H9 (cell line): ENCODE results near the gene PJA1. TPM values are rescaled to one million over a fixed set of nuclear protein-coding genes. Genes with fewer than 3 reads are reported as not detected.
A peak's percentile ranks its signal among the peaks of the same experiment; 100 is the strongest.

Experiments used
- DNase-seq: peaks from one replicate; pipeline ENCODE4 v3.0.0-alpha.2; 2017
- H2AFZ ChIP-seq: one replicate; pipeline ENCODE4 v1.6.1; 2013; ENCODE audit warnings: mild to moderate bottlenecking, low read length, control low read depth, moderate library complexity
- H2AK5ac ChIP-seq: 2 replicates; pipeline ENCODE4 v1.6.1; 2013; ENCODE audit warnings: low read length, control low read depth, mixed read lengths; ENCODE audit not compliant: insufficient read length
- H2BK120ac ChIP-seq: one replicate; pipeline ENCODE4 v1.6.1; 2013; ENCODE audit warnings: low read depth, mild to moderate bottlenecking, low read length, control low read depth, inconsistent platforms; ENCODE audit not compliant: poor library complexity, severe bottlenecking
- H2BK12ac ChIP-seq: 2 replicates; pipeline ENCODE4 v1.6.1; 2013; ENCODE audit warnings: low read length, control low read depth, mixed read lengths, low read depth; ENCODE audit not compliant: insufficient read length
- H2BK15ac ChIP-seq: 2 replicates; pipeline ENCODE4 v1.6.1; 2013; ENCODE audit warnings: low read depth, low read length, control low read depth
- H2BK20ac ChIP-seq: one replicate; pipeline ENCODE4 v1.6.1; 2013; ENCODE audit warnings: low read depth, mild to moderate bottlenecking, low read length, control low read depth, inconsistent platforms; ENCODE audit not compliant: poor library complexity, severe bottlenecking
- H2BK5ac ChIP-seq: 2 replicates; pipeline ENCODE4 v1.6.1; 2013; ENCODE audit warnings: low read length, control low read depth, mixed read lengths; ENCODE audit not compliant: insufficient read length
- H3K14ac ChIP-seq: 2 replicates; pipeline ENCODE4 v1.6.1; 2013; ENCODE audit warnings: low read length, control low read depth; ENCODE audit not compliant: insufficient read depth
- H3K18ac ChIP-seq: 2 replicates; pipeline ENCODE4 v1.6.1; 2013; ENCODE audit warnings: low read depth, mild to moderate bottlenecking, mixed read lengths, low read length, control low read depth; ENCODE audit not compliant: insufficient read length
- H3K23ac ChIP-seq: 2 replicates; pipeline ENCODE4 v1.6.1; 2013; ENCODE audit warnings: low read length, control low read depth, mixed read lengths, low read depth; ENCODE audit not compliant: insufficient read length
- H3K23me2 ChIP-seq: 2 replicates; pipeline ENCODE4 v1.6.1; 2013; ENCODE audit warnings: low read depth, mild to moderate bottlenecking, mixed read lengths, low read length, control low read depth; ENCODE audit not compliant: insufficient read length, poor library complexity, severe bottlenecking
- H3K27ac ChIP-seq: 2 replicates; pipeline ENCODE4 v1.5.1; 2013; ENCODE audit warnings: low read length, control low read depth, mixed read lengths, low read depth; ENCODE audit not compliant: insufficient read length
- H3K27me3 ChIP-seq: 2 replicates; pipeline ENCODE4 v1.6.1; 2013; ENCODE audit warnings: low read length, control low read depth, inconsistent platforms; ENCODE audit not compliant: insufficient read depth
- H3K4ac ChIP-seq: 2 replicates; pipeline ENCODE4 v1.6.1; 2013; ENCODE audit warnings: low read depth, mild to moderate bottlenecking, control low read depth, inconsistent platforms, low read length, moderate library complexity
- H3K4me1 ChIP-seq: 2 replicates; pipeline ENCODE4 v1.6.1; 2013; ENCODE audit warnings: low read length, control low read depth, inconsistent platforms; ENCODE audit not compliant: insufficient read depth
- H3K4me2 ChIP-seq: 2 replicates; pipeline ENCODE4 v1.6.1; 2013; ENCODE audit warnings: low read length, control low read depth, mixed read lengths; ENCODE audit not compliant: insufficient read length, insufficient read depth
- H3K56ac ChIP-seq: 2 replicates; pipeline ENCODE4 v1.6.1; 2013; ENCODE audit warnings: low read depth, mild to moderate bottlenecking, mixed read lengths, low read length, control low read depth; ENCODE audit not compliant: insufficient read length
- H3K79me1 ChIP-seq: 2 replicates; pipeline ENCODE4 v1.6.1; 2013; ENCODE audit warnings: low read depth, mild to moderate bottlenecking, moderate library complexity, low read length, control low read depth, inconsistent platforms; ENCODE audit not compliant: insufficient read depth, poor library complexity, severe bottlenecking
- H3K79me2 ChIP-seq: 2 replicates; pipeline ENCODE4 v1.6.1; 2013; ENCODE audit warnings: low read length, control low read depth, inconsistent platforms; ENCODE audit not compliant: insufficient read depth
- H3K9ac ChIP-seq: 2 replicates; pipeline ENCODE4 v1.6.1; 2013; ENCODE audit warnings: low read length, control low read depth, mixed read lengths; ENCODE audit not compliant: insufficient read length; ENCODE audit errors: extremely low read depth
- H3K9me3 ChIP-seq: one replicate; pipeline ENCODE4 v1.6.1; 2013; ENCODE audit warnings: low read depth, low read length, inconsistent platforms; ENCODE audit not compliant: control insufficient read depth
- H3T11ph ChIP-seq: one replicate; pipeline ENCODE4 v1.6.1; 2013; ENCODE audit warnings: mild to moderate bottlenecking, low read length, control low read depth, inconsistent platforms
- H4K20me1 ChIP-seq: one replicate; pipeline ENCODE4 v1.6.1; 2013; ENCODE audit not compliant: control insufficient read depth, insufficient read length, insufficient read depth
- H4K5ac ChIP-seq: 2 replicates; pipeline ENCODE4 v1.6.1; 2013; ENCODE audit warnings: low read depth, mild to moderate bottlenecking, mixed read lengths, low read length, control low read depth; ENCODE audit not compliant: insufficient read length
- H4K8ac ChIP-seq: replicated peaks from 2 replicates; pipeline ENCODE4 v1.6.1; 2013; ENCODE audit warnings: low read length, control low read depth, mixed read lengths, low read depth; ENCODE audit not compliant: insufficient read length
- H4K91ac ChIP-seq: 2 replicates; pipeline ENCODE4 v1.6.1; 2013; ENCODE audit warnings: low read depth, mild to moderate bottlenecking, moderate library complexity, mixed read lengths, low read length, control low read depth; ENCODE audit not compliant: insufficient read length
- H3K27ac Mint-ChIP-seq, 3 experiments: 2 replicates in 2 of 3; 3 replicates in 1 of 3; pipeline ENCODE4 v1.8.0; 2020 to 2021; ENCODE audit warnings: mixed read lengths in 3 of 3, mild to moderate bottlenecking in 1 of 3, moderate library complexity in 1 of 3
- H3K27me3 Mint-ChIP-seq: 2 replicates; pipeline ENCODE4 v1.8.0; 2021; ENCODE audit warnings: low read depth, mild to moderate bottlenecking, moderate library complexity, mixed read lengths
- H3K36me3 Mint-ChIP-seq, 3 experiments: 2 replicates in 2 of 3; 3 replicates in 1 of 3; pipeline ENCODE4 v1.8.0; 2020 to 2021; ENCODE audit warnings: low read depth in 3 of 3, mixed read lengths in 3 of 3; ENCODE audit not compliant: insufficient read depth in 1 of 3
- H3K4me1 Mint-ChIP-seq, 2 experiments: 2 replicates each; pipeline ENCODE4 v1.8.0; 2020; ENCODE audit warnings: mixed read lengths in 2 of 2
- H3K4me3 Mint-ChIP-seq, 2 experiments: 2 replicates in 1 of 2; 3 replicates in 1 of 2; pipeline ENCODE4 v1.8.0; 2020 to 2021; ENCODE audit warnings: mild to moderate bottlenecking in 2 of 2, mixed read lengths in 2 of 2, moderate library complexity in 1 of 2
- H3K9me3 Mint-ChIP-seq, 2 experiments: 2 replicates in 1 of 2; 3 replicates in 1 of 2; pipeline ENCODE4 v1.8.0; 2020; ENCODE audit warnings: mild to moderate bottlenecking in 2 of 2, mixed read lengths in 2 of 2, moderate library complexity in 1 of 2
- WGBS: extraction: QIAGEN DNeasy Blood & Tissue Kit; methylation state at CpG from one replicate; pipeline ENCODE4 v1.1.7; 2013; ENCODE audit warnings: missing lambda C conversion rate, low lambda C conversion rate, mixed read lengths; ENCODE audit not compliant: insufficient read length; ENCODE audit errors: extremely low coverage; 5-methylcytosine and 5-hydroxymethylcytosine counted together
- total RNA-seq: library from RNA; stranded (reverse); gene quantifications from 2 replicates; pipeline ENCODE4 v1.2.1, GENCODE V29; 2021
- TF ChIP-seq, protein P1 (sequence below): fragments of 200-600 bp; sonication (generic); conservative IDR thresholded peaks from 3 replicates; pipeline ENCODE4 v1.8.0; 2021; ENCODE audit warnings: antibody characterized with exemption, mild to moderate bottlenecking

PJA1 gene
- total RNA-seq, 1 experiment from 2014 or later, result 41.4 TPM

DNA sequence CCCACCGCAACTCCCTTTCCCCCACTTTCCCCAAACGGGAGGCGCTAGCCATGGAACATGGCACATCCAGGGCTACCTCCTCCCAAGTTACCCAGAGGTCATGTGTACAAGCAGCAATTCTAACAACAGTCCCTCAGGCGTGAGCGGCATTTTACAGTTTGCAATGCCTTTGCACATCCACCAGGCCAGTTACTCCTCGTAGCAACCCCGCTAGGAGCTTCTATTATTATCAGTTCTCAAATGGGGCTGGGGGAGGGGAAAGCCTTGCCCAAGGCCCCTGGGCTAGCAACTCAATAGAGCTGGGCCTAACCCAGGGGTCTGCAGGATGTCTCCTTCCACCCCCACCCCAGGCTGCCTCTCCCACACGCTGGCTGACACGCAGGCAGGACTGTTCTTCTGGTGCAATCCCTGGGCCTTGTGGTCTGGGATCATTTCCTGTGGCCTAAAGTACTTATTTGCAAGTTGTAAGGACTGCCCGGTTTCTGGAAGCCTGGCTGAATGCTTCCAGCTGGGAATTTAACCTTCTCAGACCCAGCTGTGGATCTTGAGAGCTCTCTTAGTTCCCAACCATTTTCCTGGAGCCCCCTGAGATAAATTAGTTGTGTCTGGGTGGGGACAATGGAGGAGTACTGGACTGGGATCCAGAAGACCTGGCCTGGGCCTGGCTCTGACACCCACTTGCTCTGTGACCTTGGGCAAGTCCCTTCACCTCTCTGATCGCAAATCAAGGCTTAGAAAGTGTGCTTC lies 27.7 kb downstream of the PJA1 start:
- peak; percentile 49 for DNase-seq
- Histone ChIP-seq H2BK120ac (peak overlapping the region; percentile 97), H3K4ac (no peak overlapping the region), H4K91ac (no peak overlapping the region), H3K23me2 (no peaks in the 10 kb centered on the region), H2AK5ac (no peak overlapping the region), H3K9ac (no peak overlapping the region), H2BK5ac (peak overlapping the region; percentile 2), H2AFZ (no peak overlapping the region), H3K23ac (no peak overlapping the region), H3K4me1 (peaks cover 16% of the 10 kb centered on the region; the same call in 1 of the 2 replicates), H3T11ph (no peak overlapping the region), H4K8ac (no peak overlapping the region), H3K9me3 (no peaks in the 10 kb centered on the region), H3K18ac (peak overlapping the region; percentile 98), H2BK15ac (no peak overlapping the region), H3K14ac (peak overlapping the region; percentile 55; the same call in 1 of the 2 replicates), H2BK12ac (peak overlapping the region; percentile 87), H4K5ac (peak overlapping the region; percentile 70), H4K20me1 (no peaks in the 10 kb centered on the region), H3K79me2 (no peaks in the 10 kb centered on the region), H2BK20ac (no peak overlapping the region), H3K4me2 (peak overlapping the region; percentile 19), H3K79me1 (no peaks in the 10 kb centered on the region), H3K27ac (peak overlapping the region; percentile 48), H3K27me3 (no peaks in the 10 kb centered on the region), H3K56ac (peak overlapping the region; percentile 71)
- H3K9me3 Mint-ChIP-seq, result peaks cover 64 to 68% of the 10 kb centered on the region in 2 experiments
- peaks cover 11% of the 10 kb centered on the region for H3K27me3 Mint-ChIP-seq
- TF ChIP-seq, protein P1, sequence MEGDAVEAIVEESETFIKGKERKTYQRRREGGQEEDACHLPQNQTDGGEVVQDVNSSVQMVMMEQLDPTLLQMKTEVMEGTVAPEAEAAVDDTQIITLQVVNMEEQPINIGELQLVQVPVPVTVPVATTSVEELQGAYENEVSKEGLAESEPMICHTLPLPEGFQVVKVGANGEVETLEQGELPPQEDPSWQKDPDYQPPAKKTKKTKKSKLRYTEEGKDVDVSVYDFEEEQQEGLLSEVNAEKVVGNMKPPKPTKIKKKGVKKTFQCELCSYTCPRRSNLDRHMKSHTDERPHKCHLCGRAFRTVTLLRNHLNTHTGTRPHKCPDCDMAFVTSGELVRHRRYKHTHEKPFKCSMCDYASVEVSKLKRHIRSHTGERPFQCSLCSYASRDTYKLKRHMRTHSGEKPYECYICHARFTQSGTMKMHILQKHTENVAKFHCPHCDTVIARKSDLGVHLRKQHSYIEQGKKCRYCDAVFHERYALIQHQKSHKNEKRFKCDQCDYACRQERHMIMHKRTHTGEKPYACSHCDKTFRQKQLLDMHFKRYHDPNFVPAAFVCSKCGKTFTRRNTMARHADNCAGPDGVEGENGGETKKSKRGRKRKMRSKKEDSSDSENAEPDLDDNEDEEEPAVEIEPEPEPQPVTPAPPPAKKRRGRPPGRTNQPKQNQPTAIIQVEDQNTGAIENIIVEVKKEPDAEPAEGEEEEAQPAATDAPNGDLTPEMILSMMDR, result no peak
- no CpG with 5 or more reads among the region's 11 CpGs for WGBS
- peak overlapping the region; percentile 47 to 64; a peak in 4 of 5 replicates for H3K4me3 Mint-ChIP-seq
- H3K27ac Mint-ChIP-seq, result peak overlapping the region; percentile 93 to 97 (median 96)
- peaks cover 49 to 50% of the 10 kb centered on the region in 2 experiments for H3K4me1 Mint-ChIP-seq
- H3K36me3 Mint-ChIP-seq, result no peaks in the 10 kb centered on the region; a peak in 3 of 7 replicates
